T-helper 2 cell treated with Interferon-gamma antibody and Interleukin-4, amounts not matched to agents 100 ng/mL and 5 ng/mL, for 36 hours (primary cell): ENCODE measurements around the gene OR51B4. TPM values are rescaled to one million over a fixed set of nuclear protein-coding genes. Genes with fewer than 3 reads are reported as not detected.
"Not testable (repeated sequence)": the region's sequence is repeated elsewhere in the genome, so short reads cannot be mapped to it uniquely, and the experiment has no call there.

ENCODE experiments used
- intact Hi-C: fragments of 100-400 bp; cut with micrococcal nuclease; formaldehyde crosslinking; loops from one replicate; pipeline ENCODE4 v1.15.1; 2023
- total RNA-seq: library from RNA; stranded (reverse); gene quantifications from 2 replicates; pipeline ENCODE4 v1.2.3, GENCODE V29; 2022

OR51B4 gene
- total RNA-seq, 1 donor from 2014 or later = not detected

- intact Hi-C loops = no loop called here
Observed at GRCh38 chr11:5274395-5274794, 27.4 kb downstream of the OR51B4 start.

GRCh38 chr11:5272395-5273017 lies 29.2 kb downstream of the OR51B4 start:
- intact Hi-C loops = no loop called here

GRCh38 chr11:5269715-5270147 lies 32.0 kb downstream of the OR51B4 start, which contains the start of gene HBE1:
TSS of gene HBE1 (minus strand) at chr11:5269945. CDS start at chr11:5269890, 55 bp downstream.
- intact Hi-C loops = no loop called here

DNA sequence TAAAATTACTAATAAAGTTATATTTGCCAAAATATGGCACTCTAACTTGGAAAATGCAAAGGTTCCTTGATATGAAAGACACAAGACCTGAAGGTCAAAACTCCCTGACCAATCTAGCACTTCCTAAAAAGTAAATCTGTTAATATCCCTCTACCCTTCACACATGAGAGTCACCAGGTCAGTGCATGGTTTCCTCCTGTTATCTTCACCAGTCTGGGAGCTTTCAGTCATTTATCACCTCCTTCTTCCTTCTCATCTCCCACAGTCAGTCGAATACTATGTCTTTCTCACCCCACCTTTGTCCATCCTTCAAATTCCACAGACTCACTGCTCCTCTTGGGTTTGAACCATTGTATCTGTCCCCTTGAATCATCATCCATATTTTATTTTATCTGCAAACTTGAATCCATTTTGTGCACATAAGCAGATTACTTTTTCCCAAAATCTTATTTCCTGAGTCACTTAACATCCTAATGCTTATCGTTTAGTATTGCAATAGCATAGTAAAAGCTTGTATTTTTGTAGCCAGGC lies 34.6 kb downstream of the OR51B4 start:
- intact Hi-C loops = no loop called here

DNA sequence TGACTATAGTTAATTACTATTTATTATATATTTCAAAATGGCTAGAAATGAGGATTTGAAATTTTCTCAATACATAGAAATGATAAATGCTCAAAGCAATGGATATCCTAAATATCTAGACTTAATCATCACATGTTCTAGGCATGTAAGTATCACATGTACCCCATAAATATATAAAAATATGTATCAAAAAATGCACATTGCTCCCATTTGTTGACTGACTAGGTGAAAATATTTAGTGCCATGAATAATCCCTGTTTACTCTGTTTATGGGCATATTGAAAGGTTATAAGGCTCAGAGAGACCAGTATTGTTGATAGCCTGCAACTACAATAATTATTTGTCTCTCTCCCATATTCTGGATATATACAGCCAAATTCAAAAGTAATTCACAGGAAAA lies 35.1 kb downstream of the OR51B4 start:
- intact Hi-C loops = no loop called here

GRCh38 chr11:5265832-5266231 lies 35.9 kb downstream of the OR51B4 start:
- intact Hi-C loops = no loop called here

GRCh38 chr11:5258543-5259262 lies 43.0 kb downstream of the OR51B4 start:
- intact Hi-C loops = no loop called here

- intact Hi-C loops = no loop called here
Observed at GRCh38 chr11:5257296-5257695, 44.5 kb downstream of the OR51B4 start.

- intact Hi-C loops = not testable (repeated sequence)
Observed at GRCh38 chr11:5254646-5255413, 46.9 kb downstream of the OR51B4 start, which contains the start of gene HBG2. TSS of gene HBG2 (minus strand) at chr11:5254781. CDS start at chr11:5254728, 53 bp downstream.

DNA sequence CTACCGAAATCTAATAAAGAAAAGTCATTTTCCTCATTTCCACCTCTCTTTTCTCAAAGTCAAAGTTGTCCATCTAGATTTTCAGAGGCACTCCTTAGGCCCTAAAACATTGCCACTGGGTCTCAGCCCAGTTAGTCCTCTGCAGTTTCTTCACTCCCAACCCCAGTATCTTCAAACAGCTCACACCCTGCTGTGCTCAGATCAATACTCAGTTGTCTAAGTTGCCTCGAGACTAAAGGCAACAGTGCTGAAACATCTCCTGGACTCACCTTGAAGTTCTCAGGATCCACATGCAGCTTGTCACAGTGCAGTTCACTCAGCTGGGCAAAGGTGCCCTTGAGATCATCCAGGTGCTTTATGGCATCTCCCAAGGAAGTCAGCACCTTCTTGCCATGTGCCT lies 47.7 kb downstream of the OR51B4 start:
- intact Hi-C loops = not testable (repeated sequence)

DNA sequence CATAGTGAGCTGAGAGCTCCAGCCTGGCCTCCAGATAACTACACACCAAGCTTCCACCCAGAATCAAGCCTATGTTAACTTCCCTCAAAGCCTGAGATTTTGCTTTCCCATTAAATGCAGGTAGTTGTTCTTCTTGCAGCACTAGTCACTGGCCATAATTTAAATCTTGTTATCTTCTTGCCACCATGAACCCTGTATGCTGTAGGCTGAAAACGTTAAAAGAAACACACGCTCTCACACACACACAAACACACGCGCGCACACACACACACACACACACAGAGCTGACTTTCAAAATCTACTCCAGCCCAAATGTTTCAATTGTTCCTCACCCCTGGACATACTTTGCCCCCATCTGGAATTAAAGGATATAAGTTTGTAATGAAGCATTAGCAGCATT lies 48.3 kb downstream of the OR51B4 start:
- intact Hi-C loops = not testable (repeated sequence)

- intact Hi-C loops = no loop called here
Observed at GRCh38 chr11:5252919-5253265, 48.9 kb downstream of the OR51B4 start.

DNA sequence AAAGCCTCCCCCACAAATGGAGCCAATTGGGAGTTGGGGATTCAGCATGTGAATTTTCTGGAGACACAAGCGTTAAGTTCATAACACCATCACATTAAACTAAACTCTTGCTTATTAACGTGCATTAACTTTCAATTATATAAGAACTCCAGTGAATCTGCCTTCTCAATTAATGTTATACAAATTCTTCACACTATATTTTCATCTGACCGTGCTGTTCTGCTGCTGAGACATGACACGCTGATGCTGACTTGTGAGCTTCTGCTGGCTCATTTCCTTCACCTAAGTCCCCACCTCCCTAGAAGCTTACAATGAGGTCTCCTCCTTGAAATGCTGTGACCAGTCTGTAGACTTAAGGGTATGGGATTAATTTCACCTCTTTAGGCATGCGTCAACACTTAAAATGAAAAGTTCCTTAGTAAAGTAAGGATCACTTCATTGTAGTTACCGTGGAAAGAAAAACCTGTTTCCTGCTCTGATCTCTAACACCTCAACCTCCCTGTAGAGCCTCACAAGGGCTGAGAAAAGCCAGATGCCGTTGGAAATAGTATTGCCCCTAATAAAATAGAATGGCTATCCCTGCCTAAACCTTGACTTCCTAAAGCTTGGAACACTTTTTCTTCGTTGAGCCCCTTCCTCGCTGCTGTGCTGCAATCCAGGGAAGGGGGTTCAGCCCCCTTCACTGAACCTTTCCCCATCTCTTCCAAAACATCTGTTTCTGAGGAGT lies 49.4 kb downstream of the OR51B4 start:
- intact Hi-C loops = no loop called here

GRCh38 chr11:5251746-5252145 lies 50.0 kb downstream of the OR51B4 start:
- intact Hi-C loops = no loop called here

Other genes starting within 250 kb of the OR51B4 start
- gene OR52E2, start 242.3 kb downstream of the OR51B4 start, total RNA-seq = not detected in 2 replicates
- not detected in 2 replicates for gene OR52E1, start 232.4 kb downstream of the OR51B4 start, total RNA-seq
- not detected in 2 replicates for gene OR52A5, start 163.6 kb downstream of the OR51B4 start, total RNA-seq
- not detected in 2 replicates for gene OR52A1, start 147.2 kb downstream of the OR51B4 start, total RNA-seq
- not detected in 2 replicates for gene OR51V1, start 101.3 kb downstream of the OR51B4 start, total RNA-seq
- not detected in 2 replicates for gene HBB, start 74.9 kb downstream of the OR51B4 start, total RNA-seq
- gene HBD, start 67.5 kb downstream of the OR51B4 start, total RNA-seq = not detected in 2 replicates
- gene HBG1, start 52.1 kb downstream of the OR51B4 start, total RNA-seq = not detected in 2 replicates
- gene HBG2, start 47.2 kb downstream of the OR51B4 start, total RNA-seq = not detected in 2 replicates
- gene HBE1, start 32.0 kb downstream of the OR51B4 start, total RNA-seq = not detected in 2 replicates
- not detected in 2 replicates for gene OR51B2, start 22.4 kb upstream of the OR51B4 start, total RNA-seq
- not detected in 2 replicates for gene OR51B5, start 41.6 kb upstream of the OR51B4 start, total RNA-seq
- gene OR51B6, start 49.6 kb upstream of the OR51B4 start, total RNA-seq = not detected in 2 replicates
- gene OR51M1, start 81.9 kb upstream of the OR51B4 start, total RNA-seq = not detected in 2 replicates
- gene OR51Q1, start 120.2 kb upstream of the OR51B4 start, total RNA-seq = not detected in 2 replicates
- not detected in 2 replicates for gene OR51I1, start 139.6 kb upstream of the OR51B4 start, total RNA-seq
- not detected in 2 replicates for gene OR51I2, start 147.4 kb upstream of the OR51B4 start, total RNA-seq
- gene OR52D1, start 186.7 kb upstream of the OR51B4 start, total RNA-seq = not detected in 2 replicates
- gene UBQLN3, start 208.0 kb upstream of the OR51B4 start, total RNA-seq = not detected in 2 replicates
- gene UBQLNL, start 214.8 kb upstream of the OR51B4 start, total RNA-seq = 0.09 and 0.18 TPM in 2 replicates
- not detected in 2 replicates for gene OR52H1, start 246.6 kb upstream of the OR51B4 start, total RNA-seq